ENCODE data around the gene ZFP36L1. TPM values are rescaled to one million over a fixed set of nuclear protein-coding genes. Genes with fewer than 3 reads are reported as not detected.

The ZFP36L1 gene
- total RNA-seq, 6 experiments from 2014 or later, result 135 to 161 (median 144) TPM

- peaks cover 13% of the 10 kb centered on the region for H3K9me3 Mint-ChIP-seq
- peaks cover 42% of the 10 kb centered on the region for H3K27me3 Mint-ChIP-seq (ENCODE audit: insufficient read depth)
- peaks cover 41% of the 10 kb centered on the region for H3K4me1 Mint-ChIP-seq (ENCODE audit: low read depth)
- peak overlapping the region; percentile 99 for H3K27ac Mint-ChIP-seq
- H3K4me3 Mint-ChIP-seq, result peak overlapping the region; percentile 95
- peaks cover 39% of the 10 kb centered on the region for H3K36me3 Mint-ChIP-seq (ENCODE audit: low read depth)
- peak; percentile 95 for DNase-seq
- no peak for TF ChIP-seq CTCF (IDR thresholded peaks at IDR 0.05)
Measured at GRCh38 chr14:68794130-68794850, 1.4 kb upstream of the ZFP36L1 start.

- no peak for DNase-seq
- peaks cover 47% of the 10 kb centered on the region for H3K27me3 Mint-ChIP-seq (ENCODE audit: insufficient read depth)
- no peak for TF ChIP-seq CTCF (IDR thresholded peaks at IDR 0.05)
- peak overlapping the region; percentile 95 for H3K4me3 Mint-ChIP-seq
- H3K36me3 Mint-ChIP-seq (ENCODE audit: low read depth), result peaks cover 41% of the 10 kb centered on the region
- peak overlapping the region; percentile 99 for H3K27ac Mint-ChIP-seq
- peaks cover 10% of the 10 kb centered on the region for H3K9me3 Mint-ChIP-seq
- peaks cover 47% of the 10 kb centered on the region for H3K4me1 Mint-ChIP-seq (ENCODE audit: low read depth)
Measured at GRCh38 chr14:68793734-68794129, 865 bp upstream of the ZFP36L1 start.

- no peak for DNase-seq
- peak overlapping the region; percentile 95 for H3K4me3 Mint-ChIP-seq
- no peak for TF ChIP-seq CTCF (IDR thresholded peaks at IDR 0.05)
- peaks cover 48% of the 10 kb centered on the region for H3K36me3 Mint-ChIP-seq (ENCODE audit: low read depth)
- peaks cover 52% of the 10 kb centered on the region for H3K27me3 Mint-ChIP-seq (ENCODE audit: insufficient read depth)
- peak overlapping the region; percentile 99 for H3K27ac Mint-ChIP-seq
- H3K9me3 Mint-ChIP-seq, result peaks cover 9% of the 10 kb centered on the region; the same call in 1 of the 2 replicates
- peaks cover 52% of the 10 kb centered on the region for H3K4me1 Mint-ChIP-seq (ENCODE audit: low read depth)
Measured at GRCh38 chr14:68792678-68792978, 239 bp downstream of the ZFP36L1 start.

- Mint-ChIP-seq H3K4me1 (ENCODE audit: low read depth) (peaks cover 52% of the 10 kb centered on the region), H3K27ac (peak overlapping the region; percentile 99), H3K36me3 (ENCODE audit: low read depth) (peaks cover 54% of the 10 kb centered on the region), H3K27me3 (ENCODE audit: insufficient read depth) (peaks cover 57% of the 10 kb centered on the region), H3K9me3 (peaks cover 9% of the 10 kb centered on the region; the same call in 1 of the 2 replicates), H3K4me3 (peak overlapping the region; percentile 95)
- DNase-seq, result no peak
- no peak for TF ChIP-seq CTCF (IDR thresholded peaks at IDR 0.05)
Measured at GRCh38 chr14:68791902-68792677, 777 bp downstream of the ZFP36L1 start.

GRCh38 chr14:68791078-68791901 is 1.6 kb downstream of the ZFP36L1 start:
- peaks cover 52% of the 10 kb centered on the region for H3K4me1 Mint-ChIP-seq (ENCODE audit: low read depth)
- H3K9me3 Mint-ChIP-seq, result peaks cover 9% of the 10 kb centered on the region; the same call in 1 of the 2 replicates
- peaks cover 62% of the 10 kb centered on the region for H3K36me3 Mint-ChIP-seq (ENCODE audit: low read depth)
- peak overlapping the region; percentile 99 for H3K27ac Mint-ChIP-seq
- no peak for TF ChIP-seq CTCF (IDR thresholded peaks at IDR 0.05)
- DNase-seq, result no peak
- peaks cover 65% of the 10 kb centered on the region for H3K27me3 Mint-ChIP-seq (ENCODE audit: insufficient read depth)
- H3K4me3 Mint-ChIP-seq, result peak overlapping the region; percentile 95

All from HFFc6 (cell line).